DND-41 (cell line): ENCODE measurements around the gene ITFG1.

Source experiments
- ATAC-seq: fragments of 200-7000 bp; cut with Tn5 transposase; 3 replicates; pipeline ENCODE4 v1.9.1; 2021; ENCODE audit warnings: low read depth; ENCODE audit not compliant: insufficient read depth
- DNase-seq: peaks from one replicate; pipeline ENCODE4 v3.0.0-alpha.2; 2020
- H2AFZ ChIP-seq: 2 replicates; pipeline ENCODE4 v1.6.0; 2012; ENCODE audit warnings: low read depth, low read length
- H3K27ac ChIP-seq: 2 replicates; pipeline ENCODE4 v1.5.1; 2012; ENCODE audit warnings: low read length, inconsistent platforms
- H3K27me3 ChIP-seq: fragments of 200-600 bp; sonication (generic); 2 replicates; pipeline ENCODE4 v1.6.0; 2012; ENCODE audit warnings: low read length, mild to moderate bottlenecking, inconsistent platforms; ENCODE audit not compliant: insufficient read depth, poor library complexity
- H3K36me3 ChIP-seq: 2 replicates; pipeline ENCODE4 v1.5.1; 2012; ENCODE audit warnings: low read length, inconsistent platforms; ENCODE audit not compliant: insufficient read depth
- H3K4me1 ChIP-seq: 2 replicates; pipeline ENCODE4 v1.5.1; 2012; ENCODE audit warnings: mild to moderate bottlenecking, low read length; ENCODE audit not compliant: insufficient read depth
- H3K4me2 ChIP-seq: 2 replicates; pipeline ENCODE4 v1.6.0; 2012; ENCODE audit warnings: mild to moderate bottlenecking, moderate library complexity, low read length, inconsistent platforms; ENCODE audit not compliant: insufficient read depth
- H3K4me3 ChIP-seq, 2 experiments: fragments of 200-600 bp in 1 of 2; shearing (Covaris generic) in 1 of 2; 2 replicates each; pipeline ENCODE4 v1.5.1; 2012 to 2016; ENCODE audit warnings: inconsistent platforms in 2 of 2, low read length in 2 of 2, mild to moderate bottlenecking in 2 of 2, low read depth in 1 of 2, moderate library complexity in 1 of 2
- H3K79me2 ChIP-seq: 2 replicates; pipeline ENCODE4 v1.6.0; 2012; ENCODE audit warnings: low read length, inconsistent platforms; ENCODE audit not compliant: insufficient read depth
- H3K9ac ChIP-seq: 2 replicates; pipeline ENCODE4 v1.6.0; 2012; ENCODE audit warnings: low read depth, mild to moderate bottlenecking, inconsistent platforms, low read length, moderate library complexity
- H3K9me3 ChIP-seq: 2 replicates; pipeline ENCODE4 v1.5.1; 2012; ENCODE audit warnings: low read length, moderate library complexity, mild to moderate bottlenecking, inconsistent platforms; ENCODE audit not compliant: insufficient read depth, severe bottlenecking
- H4K20me1 ChIP-seq: 2 replicates; pipeline ENCODE4 v1.6.0; 2012; ENCODE audit warnings: low read length; ENCODE audit not compliant: insufficient read depth
- EZH2 ChIP-seq: IDR thresholded peaks from 3 replicates; pipeline ENCODE4 v1.6.1; 2012; ENCODE audit warnings: borderline replicate concordance, low read depth, mild to moderate bottlenecking, moderate library complexity, low read length, inconsistent platforms; ENCODE audit not compliant: severe bottlenecking
- TF ChIP-seq, protein P1 (sequence below): IDR thresholded peaks from 2 replicates; pipeline ENCODE4 v1.5.1; 2012; ENCODE audit warnings: borderline replicate concordance, low read length, moderate library complexity, mild to moderate bottlenecking; ENCODE audit not compliant: poor library complexity, severe bottlenecking; ENCODE audit errors: extremely low read depth

Gene ITFG1

DNA sequence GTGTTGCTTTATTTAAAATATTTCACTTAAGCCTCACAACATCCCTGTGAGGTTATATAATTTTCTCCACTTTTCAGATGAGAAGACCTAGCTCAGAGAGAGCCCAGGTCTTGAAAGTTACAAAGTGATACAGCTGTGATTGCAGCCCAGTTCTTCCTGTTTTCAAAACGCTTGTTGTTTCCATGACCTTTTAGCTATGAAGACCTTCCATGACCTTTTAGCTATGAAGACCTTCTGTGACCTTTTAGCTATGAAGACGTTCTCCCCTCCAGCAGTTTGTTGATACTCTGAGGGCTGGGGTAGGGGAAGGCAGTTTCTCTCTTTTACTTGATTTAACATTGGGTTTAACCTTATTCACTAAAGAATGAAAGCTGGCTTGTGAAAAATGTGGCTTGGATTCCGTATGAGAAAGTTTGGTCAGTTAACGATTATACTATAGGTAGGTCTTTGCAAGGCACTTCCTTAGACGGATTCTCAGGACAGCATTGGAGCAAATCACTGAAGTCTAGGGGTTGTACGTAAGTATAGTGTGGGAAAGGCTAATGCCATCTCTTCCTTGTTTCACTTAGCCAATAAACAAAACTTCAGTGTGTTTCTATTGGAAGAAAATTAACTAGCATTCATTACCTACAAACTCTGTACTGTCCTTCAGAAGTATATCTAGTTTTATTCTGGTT is 21.0 kb upstream of the ITFG1 start:
- H4K20me1 ChIP-seq, result peaks cover 8% of the 10 kb centered on the region; the same call in 1 of the 2 replicates
- peaks cover 21% of the 10 kb centered on the region for H3K79me2 ChIP-seq
- TF ChIP-seq, protein P1, sequence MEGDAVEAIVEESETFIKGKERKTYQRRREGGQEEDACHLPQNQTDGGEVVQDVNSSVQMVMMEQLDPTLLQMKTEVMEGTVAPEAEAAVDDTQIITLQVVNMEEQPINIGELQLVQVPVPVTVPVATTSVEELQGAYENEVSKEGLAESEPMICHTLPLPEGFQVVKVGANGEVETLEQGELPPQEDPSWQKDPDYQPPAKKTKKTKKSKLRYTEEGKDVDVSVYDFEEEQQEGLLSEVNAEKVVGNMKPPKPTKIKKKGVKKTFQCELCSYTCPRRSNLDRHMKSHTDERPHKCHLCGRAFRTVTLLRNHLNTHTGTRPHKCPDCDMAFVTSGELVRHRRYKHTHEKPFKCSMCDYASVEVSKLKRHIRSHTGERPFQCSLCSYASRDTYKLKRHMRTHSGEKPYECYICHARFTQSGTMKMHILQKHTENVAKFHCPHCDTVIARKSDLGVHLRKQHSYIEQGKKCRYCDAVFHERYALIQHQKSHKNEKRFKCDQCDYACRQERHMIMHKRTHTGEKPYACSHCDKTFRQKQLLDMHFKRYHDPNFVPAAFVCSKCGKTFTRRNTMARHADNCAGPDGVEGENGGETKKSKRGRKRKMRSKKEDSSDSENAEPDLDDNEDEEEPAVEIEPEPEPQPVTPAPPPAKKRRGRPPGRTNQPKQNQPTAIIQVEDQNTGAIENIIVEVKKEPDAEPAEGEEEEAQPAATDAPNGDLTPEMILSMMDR, result no peak
- no peak for TF ChIP-seq EZH2
- no peak overlapping the region for H2AFZ ChIP-seq
- H3K4me3 ChIP-seq, result no peak overlapping the region
- 0 out of 2 replicates have a peak, but pooled peaks cover 6% of the 10 kb centered on the region for H3K36me3 ChIP-seq
- DNase-seq (no peak), ATAC-seq (no peak)
- H3K4me1 ChIP-seq, result no peaks in the 10 kb centered on the region
- H3K9ac ChIP-seq, result no peak overlapping the region
- no peaks in the 10 kb centered on the region for H3K9me3 ChIP-seq
- no peaks in the 10 kb centered on the region for H3K27me3 ChIP-seq
- no peak overlapping the region for H3K27ac ChIP-seq
- no peak overlapping the region for H3K4me2 ChIP-seq

DNA sequence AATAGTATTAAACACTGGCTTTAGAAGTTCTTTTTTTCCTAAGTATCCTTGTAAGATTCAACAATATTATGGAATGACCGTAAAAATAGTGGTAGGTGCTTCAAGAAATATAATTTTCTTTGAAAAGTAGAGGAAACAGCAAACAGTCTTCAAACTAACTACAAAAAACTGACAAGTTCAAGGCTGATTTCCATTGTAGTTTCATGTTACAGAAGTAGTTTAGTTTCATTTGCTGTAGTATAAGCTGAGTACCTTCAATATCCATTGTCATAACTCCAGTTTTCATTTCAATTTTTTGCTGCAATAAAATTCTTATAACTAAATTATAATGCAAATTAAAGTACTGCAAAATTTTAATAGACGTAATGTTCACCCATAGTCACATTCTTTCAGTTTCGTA is 19.5 kb upstream of the ITFG1 start:
- no peak for DNase-seq
- H4K20me1 ChIP-seq, result peaks cover 8% of the 10 kb centered on the region; the same call in 1 of the 2 replicates
- 0 out of 2 replicates have a peak, but pooled peaks cover 6% of the 10 kb centered on the region for H3K36me3 ChIP-seq
- H3K79me2 ChIP-seq, result peaks cover 23% of the 10 kb centered on the region
- H3K9me3 ChIP-seq, result no peaks in the 10 kb centered on the region
- no peak for ATAC-seq
- TF ChIP-seq, protein P1, result no peak
- no peak for TF ChIP-seq EZH2
- no peaks in the 10 kb centered on the region for H3K27me3 ChIP-seq
- H3K4me1 ChIP-seq, result no peaks in the 10 kb centered on the region
- no peak overlapping the region for H3K27ac ChIP-seq
- no peak overlapping the region for H3K4me2 ChIP-seq
- H3K9ac ChIP-seq, result no peak overlapping the region
- no peak overlapping the region for H3K4me3 ChIP-seq
- no peak overlapping the region for H2AFZ ChIP-seq

DNA sequence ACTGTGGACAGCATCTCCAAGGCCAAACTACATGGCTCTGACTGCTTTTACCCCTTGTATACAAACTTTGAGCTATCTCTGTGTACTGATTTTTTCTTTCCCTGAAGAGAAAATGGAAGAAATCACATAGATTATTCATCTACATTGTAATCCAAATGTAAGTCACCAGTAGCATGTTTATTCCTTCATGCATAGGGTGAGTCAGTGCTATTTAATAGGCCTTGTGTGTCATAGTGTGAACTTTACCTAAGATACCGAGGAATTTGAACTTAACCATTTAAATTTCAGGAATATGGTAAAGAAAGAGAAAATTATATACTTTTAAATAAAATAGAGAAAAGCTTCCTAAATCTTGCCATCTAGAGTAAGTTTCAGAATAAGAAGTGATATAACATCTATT is 16.8 kb upstream of the ITFG1 start:
- 0 out of 2 replicates have a peak, but pooled peaks cover 6% of the 10 kb centered on the region for H3K36me3 ChIP-seq
- no peak for DNase-seq
- H2AFZ ChIP-seq, result no peak overlapping the region
- peaks cover 8% of the 10 kb centered on the region; the same call in 1 of the 2 replicates for H4K20me1 ChIP-seq
- TF ChIP-seq EZH2, result no peak
- TF ChIP-seq, protein P1, result no peak
- no peak overlapping the region for H3K4me3 ChIP-seq
- H3K4me1 ChIP-seq, result no peaks in the 10 kb centered on the region
- H3K4me2 ChIP-seq, result no peak overlapping the region
- no peak overlapping the region for H3K27ac ChIP-seq
- ATAC-seq, result no peak
- H3K79me2 ChIP-seq, result peaks cover 35% of the 10 kb centered on the region
- H3K27me3 ChIP-seq, result no peaks in the 10 kb centered on the region
- no peak overlapping the region for H3K9ac ChIP-seq
- no peaks in the 10 kb centered on the region for H3K9me3 ChIP-seq
